ENCODE data around the gene ARHGAP22. TPM values are rescaled to one million over a fixed set of nuclear protein-coding genes. Genes with fewer than 3 reads are reported as not detected.

ARHGAP22 gene
- total RNA-seq, 1 donor from 2014 or later: 5.1 TPM

DNA sequence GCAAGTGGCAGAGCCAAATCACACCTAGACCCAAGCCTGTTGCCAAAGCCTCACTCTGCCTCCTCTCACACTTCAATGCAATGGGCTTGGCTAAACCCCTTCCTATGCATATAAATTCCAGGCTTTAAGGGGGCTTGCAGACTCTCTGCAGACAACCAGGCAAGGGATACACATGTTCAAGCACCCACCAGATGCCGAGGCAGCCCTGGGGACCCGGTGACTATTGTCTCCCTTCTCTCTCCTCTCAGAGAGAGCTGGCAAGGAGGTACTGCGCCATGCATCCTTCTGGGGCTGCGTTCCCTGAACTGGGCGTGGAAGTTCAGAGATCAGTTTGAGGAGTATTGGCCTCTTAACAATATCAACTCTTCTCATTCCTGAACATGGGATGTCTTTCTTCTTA, 131.2 kb downstream of the ARHGAP22 start:
- H3K4me1 Mint-ChIP-seq (ENCODE audit: unreplicated experiment): peaks cover 12% of the 10 kb centered on the region
- peaks cover 7% of the 10 kb centered on the region for H3K9me3 Mint-ChIP-seq
- DNase-seq (ENCODE audit: extremely low spot score, unreplicated experiment): peak; percentile 52
- no peaks in the 10 kb centered on the region for H3K36me3 Mint-ChIP-seq
- H3K27ac Mint-ChIP-seq: no peak overlapping the region
- H3K27me3 Mint-ChIP-seq: no peaks in the 10 kb centered on the region
- H3K4me3 Mint-ChIP-seq: no peak overlapping the region
- TF ChIP-seq, protein P1, sequence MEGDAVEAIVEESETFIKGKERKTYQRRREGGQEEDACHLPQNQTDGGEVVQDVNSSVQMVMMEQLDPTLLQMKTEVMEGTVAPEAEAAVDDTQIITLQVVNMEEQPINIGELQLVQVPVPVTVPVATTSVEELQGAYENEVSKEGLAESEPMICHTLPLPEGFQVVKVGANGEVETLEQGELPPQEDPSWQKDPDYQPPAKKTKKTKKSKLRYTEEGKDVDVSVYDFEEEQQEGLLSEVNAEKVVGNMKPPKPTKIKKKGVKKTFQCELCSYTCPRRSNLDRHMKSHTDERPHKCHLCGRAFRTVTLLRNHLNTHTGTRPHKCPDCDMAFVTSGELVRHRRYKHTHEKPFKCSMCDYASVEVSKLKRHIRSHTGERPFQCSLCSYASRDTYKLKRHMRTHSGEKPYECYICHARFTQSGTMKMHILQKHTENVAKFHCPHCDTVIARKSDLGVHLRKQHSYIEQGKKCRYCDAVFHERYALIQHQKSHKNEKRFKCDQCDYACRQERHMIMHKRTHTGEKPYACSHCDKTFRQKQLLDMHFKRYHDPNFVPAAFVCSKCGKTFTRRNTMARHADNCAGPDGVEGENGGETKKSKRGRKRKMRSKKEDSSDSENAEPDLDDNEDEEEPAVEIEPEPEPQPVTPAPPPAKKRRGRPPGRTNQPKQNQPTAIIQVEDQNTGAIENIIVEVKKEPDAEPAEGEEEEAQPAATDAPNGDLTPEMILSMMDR (conservative IDR thresholded peaks at IDR 0.05): no peak

DNA sequence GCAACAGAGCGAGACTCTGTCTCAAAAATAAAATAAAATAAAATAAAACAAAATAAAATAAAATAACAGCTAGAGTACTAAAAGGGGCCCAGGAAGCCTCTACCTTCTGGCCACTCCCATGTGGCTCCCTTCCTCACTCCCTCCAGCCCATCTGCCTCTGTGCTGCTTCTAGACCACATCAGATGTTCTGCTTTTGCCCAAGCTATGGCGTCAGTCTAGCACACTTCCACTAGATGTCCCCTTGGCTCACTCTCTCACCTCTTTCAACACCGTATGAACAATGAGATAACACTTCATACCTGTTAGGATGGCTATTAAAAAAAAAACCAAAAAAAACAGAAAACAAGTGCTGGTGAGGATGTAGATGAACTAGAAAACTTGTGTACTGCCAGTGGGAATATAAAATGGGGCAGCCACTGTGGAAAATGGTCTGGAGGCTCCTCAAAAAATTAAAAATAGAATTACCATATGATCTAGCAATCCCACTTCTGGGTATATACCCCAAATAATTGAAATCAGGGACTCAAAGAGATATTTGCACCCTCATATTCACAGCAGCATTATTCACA, 132.3 kb downstream of the ARHGAP22 start:
- no peak overlapping the region for H3K27ac Mint-ChIP-seq
- peaks cover 19% of the 10 kb centered on the region for H3K4me1 Mint-ChIP-seq (ENCODE audit: unreplicated experiment)
- TF ChIP-seq, protein P1 (conservative IDR thresholded peaks at IDR 0.05): no peak
- H3K36me3 Mint-ChIP-seq: no peaks in the 10 kb centered on the region
- no peak overlapping the region for H3K4me3 Mint-ChIP-seq
- H3K27me3 Mint-ChIP-seq: no peaks in the 10 kb centered on the region
- H3K9me3 Mint-ChIP-seq: peaks cover 7% of the 10 kb centered on the region
- DNase-seq (ENCODE audit: extremely low spot score, unreplicated experiment): no peak

DNA sequence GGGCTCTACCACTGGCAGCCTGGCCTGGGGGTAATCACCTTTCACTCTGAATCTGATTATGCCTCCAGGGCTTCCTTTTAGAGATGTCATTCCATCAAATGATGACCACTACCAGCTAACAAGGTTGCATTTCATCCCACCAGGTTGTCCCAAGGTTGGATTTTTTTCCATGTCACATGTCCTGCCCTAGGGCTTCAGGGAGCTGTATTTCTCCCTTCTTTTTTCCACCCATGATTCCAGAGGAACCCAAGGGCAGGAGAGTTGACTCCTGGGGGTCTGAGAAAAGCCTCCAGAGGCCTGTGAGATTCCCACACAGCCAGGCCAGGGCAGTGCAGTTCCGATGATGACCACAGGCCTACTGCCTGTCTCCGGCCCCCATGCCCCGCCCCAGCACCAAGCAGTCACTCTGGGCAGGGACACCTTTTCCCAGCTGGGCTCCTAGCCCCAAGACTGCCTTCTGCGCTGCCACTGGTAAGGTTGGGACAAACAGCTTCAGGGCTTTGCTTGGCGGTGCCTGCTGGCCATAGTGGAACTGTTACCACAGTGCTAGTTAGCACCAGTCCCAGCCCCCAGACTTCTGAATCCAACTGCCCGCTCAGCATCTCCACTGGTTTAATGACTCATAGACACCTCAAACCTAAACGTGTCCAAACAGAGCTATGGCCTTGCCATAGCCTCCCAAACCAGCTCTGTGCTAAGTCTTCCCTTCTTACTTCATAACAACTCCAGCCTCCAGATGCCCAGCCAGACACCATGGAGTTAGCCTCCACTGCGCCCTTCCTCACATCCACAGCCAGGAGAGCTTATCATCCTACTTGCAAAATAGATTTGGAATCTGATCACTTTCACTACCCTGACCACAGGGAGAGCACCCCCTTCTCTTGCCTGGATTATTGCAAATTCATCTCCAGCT, 133.7 kb downstream of the ARHGAP22 start:
- Mint-ChIP-seq H3K27ac (no peak overlapping the region), H3K27me3 (no peaks in the 10 kb centered on the region), H3K36me3 (no peaks in the 10 kb centered on the region), H3K9me3 (peaks cover 7% of the 10 kb centered on the region), H3K4me1 (ENCODE audit: unreplicated experiment) (peaks cover 17% of the 10 kb centered on the region), H3K4me3 (no peak overlapping the region)
- DNase-seq (ENCODE audit: extremely low spot score, unreplicated experiment): peak; percentile 55
- TF ChIP-seq, protein P1 (conservative IDR thresholded peaks at IDR 0.05): peak; percentile 24

GRCh38 chr10:48470115-48470892, 134.6 kb downstream of the ARHGAP22 start:
- TF ChIP-seq, protein P1 (conservative IDR thresholded peaks at IDR 0.05): no peak
- Mint-ChIP-seq H3K9me3 (peaks cover 4% of the 10 kb centered on the region), H3K27me3 (no peaks in the 10 kb centered on the region), H3K4me3 (peak overlapping the region; percentile 20), H3K27ac (no peak overlapping the region), H3K36me3 (no peaks in the 10 kb centered on the region), H3K4me1 (ENCODE audit: unreplicated experiment) (peaks cover 14% of the 10 kb centered on the region)
- DNase-seq (ENCODE audit: extremely low spot score, unreplicated experiment): peak; percentile 60

DNA sequence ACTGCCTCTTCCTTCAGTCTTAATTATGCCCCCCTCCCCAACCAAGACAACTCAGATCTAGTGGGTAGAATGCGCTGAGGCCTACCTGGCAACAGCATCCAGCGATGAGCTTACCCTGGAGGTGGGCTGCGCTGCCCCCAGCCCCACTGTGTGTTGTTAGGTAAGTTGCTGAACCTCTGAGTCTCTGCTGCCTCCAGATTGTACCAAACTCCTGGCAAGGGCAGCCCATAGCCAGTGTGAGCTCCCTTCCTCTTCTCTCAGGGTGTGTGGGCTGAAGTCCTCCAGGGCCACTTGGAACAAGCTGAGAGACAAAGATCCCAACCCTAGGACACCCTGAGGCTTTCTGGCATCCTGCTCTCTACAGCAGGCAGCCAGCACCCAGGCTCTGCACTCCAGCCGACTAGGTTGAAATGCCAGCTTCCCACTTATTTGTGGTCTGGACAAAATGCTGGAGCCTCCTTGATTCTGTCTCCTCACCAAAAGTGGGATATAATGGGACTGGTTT, 135.3 kb downstream of the ARHGAP22 start:
- TF ChIP-seq, protein P1 (conservative IDR thresholded peaks at IDR 0.05): no peak
- Mint-ChIP-seq H3K27ac (no peak overlapping the region), H3K4me3 (no peak overlapping the region), H3K27me3 (no peaks in the 10 kb centered on the region), H3K36me3 (no peaks in the 10 kb centered on the region), H3K9me3 (no peaks in the 10 kb centered on the region), H3K4me1 (ENCODE audit: unreplicated experiment) (peaks cover 14% of the 10 kb centered on the region)
- DNase-seq (ENCODE audit: extremely low spot score, unreplicated experiment): no peak
